Measurements from ENCODE around the gene PHTF2.
A peak's percentile ranks its signal among the peaks of the same experiment; 100 is the strongest.

Gene PHTF2

DNA sequence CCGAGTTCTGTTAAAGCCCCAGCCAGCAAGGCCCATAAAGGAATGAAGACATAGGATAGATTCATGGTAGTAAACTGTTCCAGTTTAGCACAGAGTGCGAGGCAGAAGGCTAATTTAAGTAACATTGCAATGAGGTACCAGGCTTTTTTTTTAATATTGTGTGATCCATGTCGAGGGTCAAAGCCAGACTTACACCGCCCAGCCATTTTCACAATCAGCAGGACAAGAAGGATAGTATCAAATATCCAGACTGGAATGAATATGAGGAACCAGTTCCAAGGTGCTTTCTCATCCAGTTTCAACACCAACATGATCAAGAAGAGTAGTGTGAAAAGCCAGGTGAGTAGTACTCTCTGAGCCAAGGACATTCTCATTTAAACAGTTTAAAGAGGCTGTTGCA is 4.6 kb upstream of the PHTF2 start:
- DNase-seq (ENCODE audit: low read depth): no peak

DNA sequence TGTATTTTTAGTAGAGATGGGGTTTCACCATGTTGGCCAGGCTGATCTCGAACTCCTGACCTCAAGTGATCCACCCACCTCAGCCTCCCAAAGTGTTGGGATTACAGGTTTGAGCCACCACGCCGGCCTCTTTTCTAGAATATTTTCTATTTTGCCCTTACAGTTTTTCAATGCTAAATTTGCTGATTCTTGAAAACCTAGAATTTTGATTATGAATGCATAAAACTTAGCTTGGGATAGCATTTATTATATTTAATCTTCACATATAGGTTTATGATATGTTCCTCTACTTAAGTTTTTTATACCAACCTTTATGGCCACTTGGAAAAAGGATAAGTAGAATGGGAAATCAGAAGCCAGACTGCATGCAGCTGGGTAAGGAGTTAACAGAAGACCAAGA is 2.5 kb upstream of the PHTF2 start:
- DNase-seq (ENCODE audit: low read depth): no peak

GRCh38 chr7:77796960-77797359 is 1.6 kb upstream of the PHTF2 start:
- no peak for DNase-seq (ENCODE audit: low read depth)

DNA sequence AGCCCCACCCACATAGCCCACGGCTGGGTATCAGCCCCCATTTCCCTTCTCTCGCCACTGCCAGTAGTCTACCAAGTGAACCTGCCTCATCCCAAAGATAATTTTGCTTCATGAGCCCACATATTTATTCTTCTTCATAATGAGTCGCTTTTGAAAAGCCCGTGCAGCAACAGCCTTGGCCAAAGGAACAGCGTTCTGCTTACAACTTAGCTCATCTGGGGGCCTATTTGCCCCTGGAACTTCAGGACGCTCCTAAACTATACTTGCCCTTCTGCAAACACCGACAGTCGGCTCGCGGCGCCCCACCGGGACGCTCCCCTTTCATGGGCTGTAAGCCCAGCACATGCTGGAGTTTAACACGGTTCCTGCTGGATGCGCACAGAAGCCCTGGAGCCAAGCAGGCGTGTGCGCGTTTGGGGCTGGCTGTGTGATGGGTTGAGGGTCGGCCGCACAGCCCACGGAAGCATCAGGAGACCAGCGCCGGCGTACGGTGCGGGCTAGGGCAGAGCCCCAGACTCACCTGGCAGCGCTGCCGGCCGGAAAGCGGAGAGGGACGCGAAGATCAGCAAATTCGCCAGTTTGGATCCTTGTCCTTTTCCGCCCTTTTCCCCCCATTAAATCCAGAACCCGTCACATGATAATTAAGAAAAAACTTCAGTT is 709 bp upstream of the PHTF2 start:
- DNase-seq (ENCODE audit: low read depth): peak; percentile 36

- DNase-seq (ENCODE audit: low read depth): peak; percentile 31
Measured at GRCh38 chr7:77799078-77799964, 748 bp downstream of the PHTF2 start.

DNA sequence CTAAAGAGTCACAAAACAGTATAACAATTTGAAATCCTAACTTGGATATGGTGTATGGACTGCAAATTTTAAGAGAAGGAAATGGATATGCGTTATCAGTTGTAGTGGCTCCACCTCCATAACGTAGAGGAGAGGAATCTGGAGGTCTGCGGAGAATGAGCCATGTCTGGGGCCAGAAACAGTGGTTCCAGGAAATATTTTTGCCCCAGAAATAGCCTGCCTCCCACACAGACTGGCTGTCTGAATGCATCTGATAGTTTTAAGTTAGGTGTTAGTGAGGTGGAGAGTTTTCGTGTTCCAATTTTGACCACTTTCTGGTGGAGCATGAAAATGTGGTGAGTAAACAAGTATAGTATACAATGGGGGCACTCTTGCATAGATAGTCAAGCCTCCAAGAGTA is 1.6 kb downstream of the PHTF2 start:
- DNase-seq (ENCODE audit: low read depth): peak; percentile 54

- DNase-seq (ENCODE audit: low read depth): no peak
Measured at GRCh38 chr7:77800730-77801129, 2.2 kb downstream of the PHTF2 start.

- DNase-seq (ENCODE audit: low read depth): peak; percentile 16
Measured at GRCh38 chr7:77802557-77803405, 4.2 kb downstream of the PHTF2 start.

GRCh38 chr7:77806425-77806824 is 7.9 kb downstream of the PHTF2 start:
- no peak for DNase-seq (ENCODE audit: low read depth)

GRCh38 chr7:77808517-77808916 is 9.9 kb downstream of the PHTF2 start:
- DNase-seq (ENCODE audit: low read depth): no peak

GRCh38 chr7:77811516-77812289 is 13.1 kb downstream of the PHTF2 start:
- DNase-seq (ENCODE audit: low read depth): peak; percentile 36

DNA sequence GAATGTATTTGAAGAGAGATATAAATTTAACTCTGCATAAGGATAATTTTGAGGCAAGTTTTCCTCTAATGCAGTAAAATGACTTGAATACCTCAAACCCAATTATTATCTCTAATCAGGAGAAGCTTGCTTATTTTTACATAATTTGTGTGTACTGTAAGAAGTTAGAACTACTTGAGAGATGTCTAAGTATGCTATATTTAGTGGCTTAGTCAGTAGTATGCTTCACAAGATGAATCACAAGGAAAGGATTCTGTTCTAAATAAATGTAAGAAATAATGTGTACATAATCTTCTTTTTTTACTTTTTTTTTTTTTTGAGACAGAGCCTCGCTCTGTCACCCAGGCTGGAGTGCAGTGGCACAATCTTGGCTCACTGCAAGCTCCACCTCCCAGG is 13.7 kb downstream of the PHTF2 start:
- peak; percentile 83 for DNase-seq (ENCODE audit: low read depth)

DNA sequence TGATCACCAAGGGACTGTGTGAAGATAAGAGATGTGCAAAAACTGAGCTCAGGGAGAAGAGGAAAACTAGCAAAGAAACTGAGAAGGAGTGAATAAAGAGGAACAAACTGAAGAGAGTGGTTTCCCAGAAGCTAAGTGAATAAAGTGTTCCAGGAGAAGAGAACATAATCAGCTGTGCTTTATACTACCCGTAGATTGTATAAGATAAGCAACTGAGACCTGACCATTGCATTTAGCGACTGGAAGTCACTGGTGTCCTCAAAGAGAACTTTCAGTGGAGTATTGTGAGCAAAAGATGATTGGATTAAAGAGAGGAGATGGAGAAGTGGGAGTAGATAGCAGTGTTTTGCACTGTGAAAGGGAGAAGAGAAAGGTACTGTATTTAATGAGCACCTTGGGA is 14.6 kb downstream of the PHTF2 start:
- DNase-seq (ENCODE audit: low read depth): no peak

- no peak for DNase-seq (ENCODE audit: low read depth)
Measured at GRCh38 chr7:77819021-77819420, 20.4 kb downstream of the PHTF2 start.

GRCh38 chr7:77820967-77821366 is 22.4 kb downstream of the PHTF2 start:
- no peak for DNase-seq (ENCODE audit: low read depth)

- no peak for DNase-seq (ENCODE audit: low read depth)
Measured at GRCh38 chr7:77822269-77822668, 23.7 kb downstream of the PHTF2 start.

- DNase-seq (ENCODE audit: low read depth): no peak
Measured at GRCh38 chr7:77823787-77824186, 25.2 kb downstream of the PHTF2 start.

DNA sequence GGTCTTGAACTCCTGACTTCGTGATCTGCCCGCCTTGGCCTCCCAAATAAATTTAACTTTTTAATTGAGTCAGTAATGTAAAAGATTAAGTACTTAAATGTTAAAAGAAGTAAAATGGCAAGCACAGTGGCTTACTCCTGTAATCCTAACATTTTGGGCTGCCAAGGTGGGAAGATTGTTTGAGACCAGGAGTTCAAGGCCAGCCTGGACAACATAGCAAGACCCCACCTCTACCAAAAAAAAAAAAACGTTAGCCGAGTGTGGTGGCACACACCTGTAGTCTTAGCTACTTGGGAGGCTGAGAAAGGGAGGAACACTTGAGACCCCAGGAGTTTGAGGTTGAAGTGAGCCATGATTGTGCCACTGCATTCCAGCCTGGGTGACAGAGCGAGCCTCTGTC is 26.1 kb downstream of the PHTF2 start:
- no peak for DNase-seq (ENCODE audit: low read depth)

GRCh38 chr7:77825131-77825530 is 26.6 kb downstream of the PHTF2 start:
- DNase-seq (ENCODE audit: low read depth): no peak

GRCh38 chr7:77826300-77826699 is 27.7 kb downstream of the PHTF2 start:
- DNase-seq (ENCODE audit: low read depth): no peak

DNA sequence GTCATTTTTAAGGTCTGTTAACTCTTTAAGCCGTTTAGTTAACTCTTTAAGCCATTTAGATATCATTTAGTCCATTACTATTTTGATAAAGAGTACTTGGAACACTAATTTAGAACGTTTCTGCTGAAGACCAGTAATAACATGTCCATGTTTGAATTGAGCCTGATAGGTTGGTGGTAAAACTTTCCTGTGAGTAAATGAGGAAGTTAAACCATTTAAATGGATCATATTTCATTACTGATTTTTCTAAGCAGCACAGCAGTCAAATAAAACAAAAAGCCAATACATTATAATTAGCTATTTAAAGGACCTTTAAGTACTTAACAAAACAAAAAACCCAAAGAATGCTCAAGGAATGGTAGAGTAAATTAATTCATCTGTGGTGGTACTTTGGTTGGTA is 29.4 kb downstream of the PHTF2 start:
- no peak for DNase-seq (ENCODE audit: low read depth)
